Measurements from ENCODE around the gene PSMA6.
"Not testable (repeated sequence)": the region's sequence is repeated elsewhere in the genome, so short reads cannot be mapped to it uniquely, and the experiment has no call there.

PSMA6 gene

GRCh38 chr14:35355981-35356841 lies 64.0 kb downstream of the PSMA6 start:
- TF ChIP-seq JUND (IDR thresholded peaks at IDR 0.05; ENCODE audit: low read depth), result no peak
- DNase-seq (ENCODE audit: low read depth in 1 of 2, low spot score in 1 of 2), result no peak
- in situ Hi-C loops (cut with HindIII; ENCODE audit: low pct_unique_long_range_greater_than_20kb, low sequenced_read_pairs), result no loop called here

GRCh38 chr14:35359655-35360054 lies 67.5 kb downstream of the PSMA6 start:
- DNase-seq (ENCODE audit: low read depth in 1 of 2, low spot score in 1 of 2); in situ Hi-C loops (cut with HindIII; ENCODE audit: low pct_unique_long_range_greater_than_20kb, low sequenced_read_pairs): not testable (repeated sequence)

DNA sequence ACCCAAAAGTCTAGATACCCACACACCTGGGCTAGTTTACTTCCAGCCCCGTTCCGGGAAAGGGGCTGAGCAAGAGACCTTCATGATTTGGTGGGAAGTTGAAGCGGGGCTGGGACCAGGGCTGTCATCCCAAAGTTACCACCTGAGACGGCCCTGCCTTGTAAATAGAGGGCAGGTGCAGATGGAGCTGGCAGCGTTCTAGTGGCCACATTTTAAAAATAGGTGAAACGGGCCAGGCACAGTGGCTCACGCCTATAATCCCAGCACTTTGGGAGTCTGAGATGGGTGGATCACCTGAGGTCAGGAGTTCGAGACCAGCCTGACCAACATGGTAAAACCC lies 68.9 kb downstream of the PSMA6 start:
- TF ChIP-seq JUND (IDR thresholded peaks at IDR 0.05; ENCODE audit: low read depth), result no peak
- DNase-seq (ENCODE audit: low read depth in 1 of 2, low spot score in 1 of 2), result no peak
- in situ Hi-C loops (cut with HindIII; ENCODE audit: low pct_unique_long_range_greater_than_20kb, low sequenced_read_pairs), result no loop called here

GRCh38 chr14:35362450-35362849 lies 70.3 kb downstream of the PSMA6 start:
- in situ Hi-C loops (cut with HindIII; ENCODE audit: low pct_unique_long_range_greater_than_20kb, low sequenced_read_pairs), result no loop called here
- no peak for TF ChIP-seq JUND (IDR thresholded peaks at IDR 0.05; ENCODE audit: low read depth)
- no peak for DNase-seq (ENCODE audit: low read depth in 1 of 2, low spot score in 1 of 2)

DNA sequence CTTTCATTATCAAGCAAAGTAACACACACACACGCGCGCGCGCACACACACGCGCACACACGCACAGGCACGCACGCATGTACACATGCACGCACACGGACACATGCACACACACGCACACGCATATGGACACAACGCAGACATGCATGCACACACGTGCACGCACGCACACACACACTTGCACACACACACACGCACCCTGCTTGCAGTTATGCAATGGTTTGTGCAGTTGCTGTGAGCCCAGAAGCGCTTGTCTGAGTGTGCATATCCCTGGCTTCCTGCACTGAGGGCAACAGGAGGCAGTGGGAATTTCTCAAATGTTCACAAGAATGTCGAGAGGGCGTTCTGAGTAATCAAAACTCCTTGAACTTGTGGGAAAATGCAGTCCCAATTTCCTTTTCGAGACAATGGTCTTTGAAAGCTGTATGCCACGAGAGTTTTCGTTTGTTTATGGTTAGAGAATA lies 70.8 kb downstream of the PSMA6 start:
- DNase-seq (ENCODE audit: low read depth in 1 of 2, low spot score in 1 of 2), result no peak
- TF ChIP-seq JUND (IDR thresholded peaks at IDR 0.05; ENCODE audit: low read depth), result no peak
- in situ Hi-C loops (cut with HindIII; ENCODE audit: low pct_unique_long_range_greater_than_20kb, low sequenced_read_pairs), result no loop called here

GRCh38 chr14:35365130-35366055 lies 73.2 kb downstream of the PSMA6 start:
- TF ChIP-seq JUND (IDR thresholded peaks at IDR 0.05; ENCODE audit: low read depth), result no peak
- no peak for DNase-seq (ENCODE audit: low read depth in 1 of 2, low spot score in 1 of 2)
- in situ Hi-C loops (cut with HindIII; ENCODE audit: low pct_unique_long_range_greater_than_20kb, low sequenced_read_pairs), result no loop called here

DNA sequence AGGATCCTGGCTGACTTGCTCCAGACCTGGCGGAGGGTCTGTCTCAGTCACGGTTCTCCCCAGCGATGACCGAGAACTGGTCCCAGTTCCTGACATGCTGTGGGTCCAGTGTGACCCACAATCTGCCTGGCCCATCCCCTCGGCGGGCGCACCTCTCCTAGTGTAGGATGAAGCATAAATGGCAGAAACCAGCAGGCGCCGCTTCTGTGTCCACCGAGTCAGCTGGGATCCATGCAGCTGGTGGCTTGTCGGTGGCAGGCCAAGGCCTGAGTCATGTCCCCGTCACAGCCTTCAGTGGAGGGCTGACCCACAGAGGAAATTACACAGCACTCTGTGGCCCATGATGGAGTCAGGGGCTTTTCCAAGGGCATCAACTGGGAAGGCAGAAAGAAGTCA lies 73.9 kb downstream of the PSMA6 start:
- TF ChIP-seq JUND (IDR thresholded peaks at IDR 0.05; ENCODE audit: low read depth), result no peak
- in situ Hi-C loops (cut with HindIII; ENCODE audit: low pct_unique_long_range_greater_than_20kb, low sequenced_read_pairs), result no loop called here
- no peak for DNase-seq (ENCODE audit: low read depth in 1 of 2, low spot score in 1 of 2)

DNA sequence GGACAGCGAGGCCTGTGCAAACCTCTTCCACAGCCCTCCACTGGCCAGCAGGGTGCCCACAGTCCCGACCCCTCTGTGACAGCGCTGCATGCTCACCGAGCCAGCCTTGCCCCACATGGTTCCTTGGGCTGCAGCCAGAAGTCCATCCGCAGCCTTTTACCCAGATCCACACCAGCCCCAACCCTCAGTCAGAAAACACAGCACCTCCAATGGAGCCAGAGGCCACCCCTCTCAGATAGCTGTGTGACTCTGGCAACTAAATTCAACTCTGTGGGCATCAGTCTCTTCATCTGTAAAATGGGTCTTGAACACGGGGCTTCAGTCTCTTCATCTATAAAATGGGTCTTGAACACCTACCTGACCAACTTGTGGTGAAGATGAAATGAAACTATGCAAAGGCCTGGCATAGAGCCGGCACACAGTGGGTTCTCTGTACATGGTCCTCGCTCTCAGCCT lies 74.4 kb downstream of the PSMA6 start:
- TF ChIP-seq JUND (IDR thresholded peaks at IDR 0.05; ENCODE audit: low read depth), result no peak
- in situ Hi-C loops (cut with HindIII; ENCODE audit: low pct_unique_long_range_greater_than_20kb, low sequenced_read_pairs), result no loop called here
- no peak for DNase-seq (ENCODE audit: low read depth in 1 of 2, low spot score in 1 of 2)

- in situ Hi-C loops (cut with HindIII; ENCODE audit: low pct_unique_long_range_greater_than_20kb, low sequenced_read_pairs), result no loop called here
- DNase-seq (ENCODE audit: low read depth in 1 of 2, low spot score in 1 of 2), result no peak
These were observed 74.8 kb downstream of the PSMA6 start for GRCh38 chr14:35367056-35367372.

More at GRCh38 chr14:35367056-35367372, 74.8 kb downstream of the PSMA6 start:
- no peak for TF ChIP-seq JUND (IDR thresholded peaks at IDR 0.05; ENCODE audit: low read depth)
